H1 (cell line): Measurements from ENCODE around the gene CABLES2. TPM values are rescaled to one million over a fixed set of nuclear protein-coding genes. Genes with fewer than 3 reads are reported as not detected.

Experiments
- CTCF ChIA-PET: fragments of 300-600 bp; sonication (Branson Sonifier 250); formaldehyde crosslinking; loops from one replicate; lab custom pipeline; 2021; ENCODE audit not compliant: partially characterized antibody; lab: Charles Lee
- POLR2A ChIA-PET: fragments of 300-600 bp; sonication (Branson Sonifier 250); formaldehyde crosslinking; loops from one replicate; lab custom pipeline; 2021; ENCODE audit warnings: inconsistent platforms; ENCODE audit not compliant: partially characterized antibody; lab: Charles Lee
- DNase-seq, 2 experiments: peaks; one replicate each; pipeline versions ENCODE4 v3.0.0 to v3.0.0-alpha.2; 2010 to 2022; ENCODE audit warnings: low spot score in 2 of 2, low read depth in 1 of 2, mixed read lengths in 1 of 2
- FAIRE-seq: peaks from 2 replicates; lab custom pipeline; 2011; peaks lifted over from hg19 to GRCh38; lab: Jason Lieb, UNC
- H2AFZ ChIP-seq: 2 replicates; pipeline ENCODE4 v1.8.1; 2012; ENCODE audit warnings: low read length, inconsistent platforms
- H2AK5ac ChIP-seq: 2 replicates; pipeline ENCODE4 v1.6.1; 2013; ENCODE audit warnings: low read depth, low read length
- H2BK120ac ChIP-seq: replicated peaks from 2 replicates; pipeline ENCODE3; 2013; ENCODE audit warnings: low read depth, low read length, inconsistent platforms
- H2BK12ac ChIP-seq: 2 replicates; pipeline ENCODE4 v1.6.1; 2013; ENCODE audit warnings: low read depth, low read length
- H2BK15ac ChIP-seq: 2 replicates; pipeline ENCODE4 v1.6.1; 2013; ENCODE audit warnings: low read length
- H2BK20ac ChIP-seq: 2 replicates; pipeline ENCODE4 v1.6.1; 2013; ENCODE audit warnings: low read length
- H2BK5ac ChIP-seq: 2 replicates; pipeline ENCODE4 v1.6.1; 2013; ENCODE audit warnings: low read depth, low read length
- H3K14ac ChIP-seq: 2 replicates; pipeline ENCODE4 v1.6.1; 2013; ENCODE audit warnings: inconsistent platforms; ENCODE audit not compliant: insufficient read length
- H3K18ac ChIP-seq: 2 replicates; pipeline ENCODE4 v1.6.1; 2013; ENCODE audit warnings: low read length; ENCODE audit errors: extremely low read depth
- H3K23ac ChIP-seq: 2 replicates; pipeline ENCODE4 v1.6.1; 2013; ENCODE audit warnings: inconsistent platforms; ENCODE audit not compliant: insufficient read length
- H3K23me2 ChIP-seq: 2 replicates; pipeline ENCODE4 v1.6.1; 2013; ENCODE audit warnings: low read depth, low read length
- H3K27ac ChIP-seq: 2 replicates; pipeline ENCODE4 v1.6.1; 2011; ENCODE audit warnings: low read depth, low read length, inconsistent platforms
- H3K27me3 ChIP-seq, 4 experiments: replicated peaks in 1 of 4; 1 replicate in 1 of 4; 2 replicates in 3 of 4; pipeline versions ENCODE4 v1.6.1 to v1.8.1; 2011 to 2013; ENCODE audit warnings: low read length in 3 of 4, mild to moderate bottlenecking in 3 of 4, inconsistent platforms in 2 of 4, mixed read lengths in 2 of 4, moderate library complexity in 1 of 4; ENCODE audit not compliant: control insufficient read depth in 3 of 4, insufficient read depth in 3 of 4; ENCODE audit errors: extremely low read depth in 1 of 4
- H3K36me3 ChIP-seq, 4 experiments: 2 replicates each; pipeline versions ENCODE4 v1.6.1 to v1.8.1; 2011 to 2013; ENCODE audit warnings: mild to moderate bottlenecking in 4 of 4, low read length in 3 of 4, moderate library complexity in 2 of 4, control low read depth in 1 of 4, inconsistent platforms in 1 of 4; ENCODE audit not compliant: insufficient read depth in 4 of 4, control insufficient read depth in 2 of 4
- H3K4ac ChIP-seq: replicated peaks from 2 replicates; pipeline ENCODE3; 2013; ENCODE audit warnings: low read length, low read depth, mixed read lengths, inconsistent platforms; ENCODE audit not compliant: insufficient read length
- H3K4me1 ChIP-seq, 4 experiments: replicated peaks in 1 of 4; 1 replicate in 1 of 4; 2 replicates in 3 of 4; pipeline versions ENCODE4 v1.6.1 to v1.8.1; 2011 to 2013; ENCODE audit warnings: low read length in 3 of 4, inconsistent platforms in 2 of 4, mixed read lengths in 1 of 4; ENCODE audit not compliant: insufficient read depth in 4 of 4, control insufficient read depth in 3 of 4
- H3K4me2 ChIP-seq, 2 experiments: 2 replicates each; pipeline versions ENCODE4 v1.6.1 to v1.8.1; 2011 to 2013; ENCODE audit warnings: low read depth in 2 of 2, low read length in 2 of 2, control low read depth in 1 of 2, inconsistent platforms in 1 of 2, mild to moderate bottlenecking in 1 of 2; ENCODE audit not compliant: insufficient read depth in 1 of 2
- H3K4me3 ChIP-seq, 4 experiments: fragments of 200-600, 300-600 bp in 1 of 4; sonication (generic), shearing (Covaris generic), sonication (Bioruptor Twin) in 1 of 4; 2 replicates each; pipeline versions ENCODE4 v1.5.1 to v1.8.1; 2011 to 2016; ENCODE audit warnings: low read length in 4 of 4, low read depth in 3 of 4, control low read depth in 2 of 4, inconsistent platforms in 2 of 4, mild to moderate bottlenecking in 2 of 4, mixed read lengths in 1 of 4, moderate library complexity in 1 of 4; ENCODE audit not compliant: insufficient read depth in 2 of 4; ENCODE audit errors: extremely low read depth in 1 of 4
- H3K56ac ChIP-seq: replicated peaks from 2 replicates; pipeline ENCODE3; 2013; ENCODE audit warnings: low read depth, mild to moderate bottlenecking, mixed read lengths, low read length, inconsistent platforms; ENCODE audit not compliant: insufficient read length
- H3K79me1 ChIP-seq: 2 replicates; pipeline ENCODE4 v1.6.1; 2013; ENCODE audit warnings: low read depth, low read length, control low read depth
- H3K79me2 ChIP-seq, 2 experiments: 2 replicates each; pipeline versions ENCODE4 v1.6.1 to v1.8.1; 2012 to 2013; ENCODE audit warnings: low read length in 2 of 2, mild to moderate bottlenecking in 2 of 2, inconsistent platforms in 1 of 2; ENCODE audit not compliant: insufficient read depth in 2 of 2, control insufficient read depth in 1 of 2
- H3K9ac ChIP-seq, 4 experiments: replicated peaks in 1 of 4; 1 replicate in 1 of 4; 2 replicates in 3 of 4; pipeline versions ENCODE4 v1.6.1 to v1.8.1; 2011 to 2013; ENCODE audit warnings: low read depth in 3 of 4, low read length in 3 of 4, control low read depth in 2 of 4, mild to moderate bottlenecking in 2 of 4, moderate library complexity in 2 of 4, inconsistent platforms in 1 of 4; ENCODE audit errors: extremely low read depth in 1 of 4
- H3K9me3 ChIP-seq, 2 experiments: 2 replicates each; pipeline versions ENCODE4 v1.6.1 to v1.8.1; 2012 to 2013; ENCODE audit warnings: mild to moderate bottlenecking in 2 of 2, moderate library complexity in 2 of 2, control low read depth in 1 of 2, inconsistent platforms in 1 of 2, low read depth in 1 of 2, low read length in 1 of 2, mixed read lengths in 1 of 2; ENCODE audit not compliant: insufficient read depth in 2 of 2
- H4K20me1 ChIP-seq, 2 experiments: replicated peaks in 1 of 2; 2 replicates each; pipeline versions ENCODE3 to v1.8.1; 2011 to 2013; ENCODE audit warnings: inconsistent platforms in 2 of 2, low read length in 2 of 2, mild to moderate bottlenecking in 1 of 2; ENCODE audit not compliant: insufficient read depth in 2 of 2, control insufficient read depth in 1 of 2
- H4K5ac ChIP-seq: 2 replicates; pipeline ENCODE4 v1.6.1; 2013; ENCODE audit warnings: low read length, low read depth, mixed read lengths, inconsistent platforms; ENCODE audit not compliant: insufficient read length
- H4K8ac ChIP-seq: 2 replicates; pipeline ENCODE4 v1.8.0; 2013; ENCODE audit warnings: mild to moderate bottlenecking, moderate library complexity, low read length, inconsistent platforms; ENCODE audit not compliant: insufficient read depth; ENCODE audit errors: extremely low read depth
- H4K91ac ChIP-seq: replicated peaks from 2 replicates; pipeline ENCODE3; 2013; ENCODE audit warnings: low read length, mixed read lengths, inconsistent platforms; ENCODE audit not compliant: insufficient read length
- BCL11A ChIP-seq, 2 experiments: IDR thresholded peaks; one replicate each; pipeline ENCODE4 v1.6.1; 2011; ENCODE audit warnings: low read depth in 2 of 2, low read length in 2 of 2, mild to moderate bottlenecking in 2 of 2
- BRCA1 ChIP-seq: IDR thresholded peaks from 2 replicates; pipeline ENCODE4 v1.6.1; 2012; ENCODE audit warnings: low read depth, low read length, improper control_type of control experiment
- CEBPB ChIP-seq: IDR thresholded peaks from 2 replicates; pipeline ENCODE4 v1.6.1; 2012; ENCODE audit warnings: low read depth, low read length
- CHD1 ChIP-seq: IDR thresholded peaks from 2 replicates; pipeline ENCODE4 v1.6.1; 2012; ENCODE audit warnings: low read depth, low read length, improper control_type of control experiment
- E2F6 ChIP-seq: IDR thresholded peaks from 2 replicates; pipeline ENCODE4 v1.6.1; 2012; ENCODE audit warnings: inconsistent platforms
- KDM5A ChIP-seq: fragments of 200-600 bp; IDR thresholded peaks from 2 replicates; pipeline ENCODE4 v1.7.1; 2012; ENCODE audit warnings: mild to moderate bottlenecking, low read length, inconsistent platforms, mixed read lengths
- MAX ChIP-seq: IDR thresholded peaks from 2 replicates; pipeline ENCODE4 v1.6.1; 2012; ENCODE audit warnings: inconsistent platforms
- NRF1 ChIP-seq: IDR thresholded peaks from 2 replicates; pipeline ENCODE4 v1.6.1; 2011; ENCODE audit warnings: mild to moderate bottlenecking, low read depth, low read length, improper control_type of control experiment
- POU5F1 ChIP-seq: IDR thresholded peaks from 2 replicates; pipeline ENCODE4 v1.6.1; 2011; ENCODE audit warnings: low read depth, mild to moderate bottlenecking, low read length, moderate library complexity
- RFX5 ChIP-seq: IDR thresholded peaks from 2 replicates; pipeline ENCODE4 v1.6.1; 2011; ENCODE audit warnings: low read depth, low read length, improper control_type of control experiment, borderline replicate concordance
- SP2 ChIP-seq: IDR thresholded peaks from 2 replicates; pipeline ENCODE4 v1.6.1; 2012; ENCODE audit warnings: mild to moderate bottlenecking, low read length, inconsistent platforms
- WGBS, 2 experiments: shearing (Covaris generic) in 1 of 2; methylation state at CpG; one replicate each; pipeline versions ENCODE4 v1.1.6 to v1.1.7; 2013 to 2015; ENCODE audit warnings: low lambda C conversion rate in 2 of 2, mixed read lengths in 2 of 2, inconsistent platforms in 1 of 2, low coverage in 1 of 2, missing lambda C conversion rate in 1 of 2; ENCODE audit not compliant: insufficient replicate concordance in 2 of 2, insufficient coverage in 1 of 2, insufficient read length in 1 of 2; ENCODE audit errors: extremely low coverage in 1 of 2, missing lambda C conversion rate in 1 of 2; 5-methylcytosine and 5-hydroxymethylcytosine counted together
- polyA plus RNA-seq, 7 experiments: library from polyadenylated mRNA; depleted of rRNA in 3 of 7; stranded (reverse) in 5 of 7; unstranded in 2 of 7; fragments of >200 nt in 5 of 7; fragments of 200-250 nt in 2 of 7; gene quantifications; 1 replicate in 5 of 7; 2 replicates in 1 of 7; 4 replicates in 1 of 7; pipeline versions ENCODE4 v1.2.1 to v1.2.3, GENCODE V29; 2011 to 2013; ENCODE audit warnings: missing spikeins in 2 of 7, mixed read lengths in 2 of 7
- total RNA-seq: library from RNA; stranded (reverse); fragmentation: NEBNext Ultra II Directional; extraction: Animal tissue kit (Norgen Biotek cat#: 25700); gene quantifications from 2 replicates; pipeline ENCODE4 v1.2.1, GENCODE V29; 2021

Gene CABLES2
- total and polyA plus RNA-seq, 2 of the 8 experiments (the other 6 are each of a cell fraction or from before 2014, with no cell fraction given) = 8.0 to 8.8 TPM

GRCh38 chr20:62441987-62442539 is 35.0 kb upstream of the CABLES2 start:
- no peaks in the 10 kb centered on the region; a peak in 1 of 7 replicates for H3K27me3 ChIP-seq
- ChIA-PET CTCF (interaction anchor here (1.1 to 1.8 kb wide), 6 partner anchors 8 to 349 kb away, joined by 3 to 6 read pairs (median 4); no protein-coding TSS in a partner anchor), POLR2A (interaction anchor here (1.2 kb wide), 1 partner anchor 10 kb away, joined by 3 read pairs; no protein-coding TSS in a partner anchor)
- H3K79me2 ChIP-seq = no peaks in the 10 kb centered on the region
- H4K8ac ChIP-seq = peak overlapping the region; percentile 57
- no peaks in the 10 kb centered on the region for H3K4me1 ChIP-seq
- no peak overlapping the region for H3K14ac ChIP-seq
- H2BK12ac ChIP-seq = peak overlapping the region; percentile 43; the same call in 1 of the 2 replicates
- H2BK15ac ChIP-seq = no peak overlapping the region
- no peak overlapping the region for H3K23ac ChIP-seq
- no peak overlapping the region for H4K5ac ChIP-seq
- H3K79me1 ChIP-seq = no peaks in the 10 kb centered on the region
- H4K91ac ChIP-seq = no peak overlapping the region
- no peak overlapping the region for H3K18ac ChIP-seq
- H3K36me3 ChIP-seq = no peaks in the 10 kb centered on the region
- H3K56ac ChIP-seq = no peak overlapping the region
- H2BK20ac ChIP-seq = no peak overlapping the region
- FAIRE-seq (no peak), DNase-seq (no peak)
- H3K4ac ChIP-seq = no peak overlapping the region
- H3K4me3 ChIP-seq = no peak overlapping the region
- H3K4me2 ChIP-seq = no peak overlapping the region
- H4K20me1 ChIP-seq = no peaks in the 10 kb centered on the region
- H2BK120ac ChIP-seq = no peak overlapping the region
- 88% methylated on average over 16 of the region's 16 CpGs; no CpG with 5 or more reads in 1 of the 2 experiments for WGBS, 2 experiments
- H3K27ac ChIP-seq = no peak overlapping the region
- 0 out of 2 replicates have a peak, but pooled peaks cover 2% of the 10 kb centered on the region for H3K23me2 ChIP-seq
- no peaks in the 10 kb centered on the region for H3K9me3 ChIP-seq
- no peak overlapping the region for H2BK5ac ChIP-seq
- H2AK5ac ChIP-seq = no peak overlapping the region
- H3K9ac ChIP-seq = no peak overlapping the region
- H2AFZ ChIP-seq = no peak overlapping the region
- TF ChIP-seq NRF1 (no peak), E2F6 (no peak), POU5F1 (no peak), SP2 (no peak), BRCA1 (no peak), KDM5A (no peak), RFX5 (no peak), MAX (no peak), CHD1 (no peak), BCL11A (IDR thresholded peaks at IDR 0.05; ENCODE audit: low read depth in 2 of 2, low read length in 2 of 2) (no peak), CEBPB (no peak)
